Spleen (tissue), 11 donors: ENCODE results near the gene RHCE. TPM values are rescaled to one million over a fixed set of nuclear protein-coding genes. Genes with fewer than 3 reads are reported as not detected.

Source experiments
- DNase-seq: peaks from one replicate; pipeline ENCODE4 v3.0.0-alpha.2; 2020
- H3K27ac ChIP-seq, 8 donors: fragments of 200-600 bp; sonication (generic) in 7 of 8; 1 replicate in 4 of 8; 2 replicates in 4 of 8; pipeline versions ENCODE4 v1.5.0 to v1.8.0; 2016 to 2021; ENCODE audit warnings: inconsistent platforms in 4 of 8, mild to moderate bottlenecking in 4 of 8, moderate library complexity in 1 of 8
- H3K27me3 ChIP-seq, 7 donors: fragments of 200-600 bp; sonication (generic) in 6 of 7; replicated peaks in 1 of 7; 1 replicate in 4 of 7; 2 replicates in 3 of 7; pipeline versions ENCODE4 v1.5.0 to v1.8.0; 2016 to 2021; ENCODE audit warnings: inconsistent platforms in 3 of 7, mild to moderate bottlenecking in 1 of 7
- H3K36me3 ChIP-seq, 6 donors: fragments of 200-600 bp; sonication (generic) in 5 of 6; 1 replicate in 4 of 6; 2 replicates in 2 of 6; pipeline versions ENCODE4 v1.5.0 to v1.8.0; 2016 to 2021; ENCODE audit warnings: inconsistent platforms in 2 of 6
- H3K4me1 ChIP-seq, 6 donors: fragments of 200-600 bp; sonication (generic) in 5 of 6; 1 replicate in 3 of 6; 2 replicates in 3 of 6; pipeline versions ENCODE4 v1.5.0 to v1.8.0; 2016 to 2021; ENCODE audit warnings: inconsistent platforms in 3 of 6
- H3K4me3 ChIP-seq, 8 donors: fragments of 200-600 bp; sonication (generic) in 7 of 8; 1 replicate in 4 of 8; 2 replicates in 4 of 8; pipeline versions ENCODE4 v1.5.0 to v1.8.0; 2016 to 2021; ENCODE audit warnings: inconsistent platforms in 4 of 8, mild to moderate bottlenecking in 4 of 8, moderate library complexity in 2 of 8
- H3K9me3 ChIP-seq, 8 donors: fragments of 200-600 bp; sonication (generic) in 7 of 8; 1 replicate in 4 of 8; 2 replicates in 4 of 8; pipeline versions ENCODE4 v1.5.0 to v1.8.0; 2016 to 2021; ENCODE audit warnings: inconsistent platforms in 4 of 8
- POLR2A ChIP-seq, 3 donors: fragments of 450-650 bp; IDR thresholded peaks; one replicate each; pipeline ENCODE4 v1.5.1; 2017; ENCODE audit warnings: antibody characterized with exemption in 3 of 3, mild to moderate bottlenecking in 1 of 3
- POLR2AphosphoS5 ChIP-seq, 3 donors: sonication (generic); formaldehyde crosslinking; IDR thresholded peaks; one replicate each; pipeline ENCODE4 v1.5.1; 2017; ENCODE audit warnings: antibody characterized with exemption in 3 of 3
- WGBS, 5 donors: extraction: QIAGEN DNeasy Blood & Tissue Kit in 3 of 5; methylation state at CpG; one replicate each; pipeline versions ENCODE4 v1.1.5 to v1.1.7; 2013 to 2018; 5-methylcytosine and 5-hydroxymethylcytosine counted together
- intact Hi-C: fragments of 100-400 bp; cut with DNase I; formaldehyde crosslinking; loops from one replicate; pipeline ENCODE4 v1.15.0; 2023; ENCODE audit warnings: low total_unique reads
- polyA plus RNA-seq, 3 donors: library from polyadenylated mRNA; stranded (reverse); fragments of 200-250 nt; gene quantifications; one replicate each; pipeline ENCODE4 v1.2.1, GENCODE V29; 2013
- total RNA-seq, 7 donors: library from RNA; depleted of rRNA in 3 of 7; stranded (reverse); fragments of >200 nt in 3 of 7; fragmentation: NEBNext Ultra II Directional in 4 of 7; extraction: Animal tissue kit (Norgen Biotek cat#: 25700) in 4 of 7; gene quantifications; one replicate each; pipeline versions ENCODE4 v1.1.0 to v1.2.1, GENCODE V29; 2016 to 2021
- TF ChIP-seq, protein P1 (sequence below), 11 experiments: fragments of 200-600 bp in 7 of 11; fragments of 450-650 bp in 4 of 11; sonication (generic) in 4 of 11; IDR thresholded peaks in 8 of 11; conservative IDR thresholded peaks in 3 of 11; 1 replicate in 7 of 11; 2 replicates in 4 of 11; pipeline versions ENCODE4 v1.4.0 to v1.8.0; 2016 to 2021; ENCODE audit warnings: antibody characterized with exemption in 11 of 11, inconsistent platforms in 4 of 11, mild to moderate bottlenecking in 1 of 11
- donor health status: healthy with polysubstance abuse.
- donor health status: DM: no; HTN: no; CAD: no; lungs with moderate emphysema.
- donor health status: DM: no; HTN: no; CAD: no.
- donor health status: Bipolar disorder and iron deficiency.
- donor health status: healthy.
- donor health status: DM: no; HTN: no; CAD: no.
- donor health status: DM: yes; HTN: yes; CAD: no.

The RHCE gene
- total and polyA plus RNA-seq, 10 donors = 0.13 to 7.1 (median 0.44) TPM; not detected in 2

DNA sequence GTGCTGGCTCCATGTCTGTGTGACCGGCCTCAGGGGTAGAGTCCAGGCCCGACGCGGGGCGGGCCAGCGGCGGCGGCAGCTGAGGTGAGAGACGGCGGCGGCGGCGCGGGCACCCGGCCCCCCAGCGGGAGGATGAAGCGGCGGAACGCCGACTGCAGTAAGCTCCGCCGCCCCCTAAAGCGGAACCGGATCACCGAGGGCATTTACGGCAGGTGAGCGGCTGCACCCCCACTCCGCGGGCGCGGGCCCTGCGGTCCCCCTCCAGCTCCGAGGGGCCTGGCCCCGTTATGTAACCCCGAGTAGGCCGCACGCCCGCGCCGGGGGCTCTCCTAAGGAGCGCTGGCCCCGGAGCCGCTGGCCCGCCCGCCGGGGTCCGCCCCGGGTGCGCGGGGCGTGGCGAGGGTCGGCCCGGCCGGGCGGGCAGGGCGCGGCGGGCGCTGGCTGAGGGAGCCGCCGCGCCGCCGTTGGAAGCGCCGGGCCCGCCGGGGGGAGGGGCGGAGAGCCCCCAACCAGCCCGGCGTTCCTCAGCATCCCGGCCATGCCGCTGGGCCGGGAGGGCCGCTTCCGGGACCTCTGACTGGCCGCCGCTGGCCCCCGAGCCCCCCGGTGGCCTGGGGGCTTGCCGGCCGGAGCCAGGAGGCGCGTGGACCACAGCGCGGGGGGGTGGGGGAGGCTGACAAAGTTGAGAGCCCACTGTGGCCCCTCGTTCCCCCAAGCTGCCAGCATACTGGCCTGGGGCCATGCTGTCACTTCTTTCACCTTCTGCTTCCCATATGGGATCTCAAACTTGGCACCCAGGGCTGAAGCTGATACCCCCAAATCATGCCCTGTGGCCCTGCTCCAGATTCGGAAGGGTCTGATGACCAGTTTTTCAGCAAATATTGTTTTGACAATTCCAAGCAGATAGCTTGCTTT is 10.6 kb upstream of the RHCE start:
- H3K4me3 ChIP-seq = peak overlapping the region; percentile 60 to 100 (median 94)
- DNase-seq = peak; percentile 94
- WGBS, 5 donors = 0 to 1% (median 0%) methylated on average over 21 to 89 of the region's 89 CpGs
- H3K36me3 ChIP-seq = no peaks in the 10 kb centered on the region
- TF ChIP-seq POLR2A (IDR thresholded peaks at IDR 0.05) (no peak), POLR2AphosphoS5 (IDR thresholded peaks at IDR 0.05) (peak in 2 of 3 donors; percentile 22 to 30)
- TF ChIP-seq, protein P1, sequence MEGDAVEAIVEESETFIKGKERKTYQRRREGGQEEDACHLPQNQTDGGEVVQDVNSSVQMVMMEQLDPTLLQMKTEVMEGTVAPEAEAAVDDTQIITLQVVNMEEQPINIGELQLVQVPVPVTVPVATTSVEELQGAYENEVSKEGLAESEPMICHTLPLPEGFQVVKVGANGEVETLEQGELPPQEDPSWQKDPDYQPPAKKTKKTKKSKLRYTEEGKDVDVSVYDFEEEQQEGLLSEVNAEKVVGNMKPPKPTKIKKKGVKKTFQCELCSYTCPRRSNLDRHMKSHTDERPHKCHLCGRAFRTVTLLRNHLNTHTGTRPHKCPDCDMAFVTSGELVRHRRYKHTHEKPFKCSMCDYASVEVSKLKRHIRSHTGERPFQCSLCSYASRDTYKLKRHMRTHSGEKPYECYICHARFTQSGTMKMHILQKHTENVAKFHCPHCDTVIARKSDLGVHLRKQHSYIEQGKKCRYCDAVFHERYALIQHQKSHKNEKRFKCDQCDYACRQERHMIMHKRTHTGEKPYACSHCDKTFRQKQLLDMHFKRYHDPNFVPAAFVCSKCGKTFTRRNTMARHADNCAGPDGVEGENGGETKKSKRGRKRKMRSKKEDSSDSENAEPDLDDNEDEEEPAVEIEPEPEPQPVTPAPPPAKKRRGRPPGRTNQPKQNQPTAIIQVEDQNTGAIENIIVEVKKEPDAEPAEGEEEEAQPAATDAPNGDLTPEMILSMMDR (IDR thresholded peaks at IDR 0.05 in 8 of 11, conservative IDR thresholded peaks at IDR 0.05 in 3 of 11) = peak in 5 of 11 experiments; percentile 0 to 39 (median 25)
- peak overlapping the region; percentile 85 to 96 (median 92) for H3K27ac ChIP-seq
- no peaks in the 10 kb centered on the region for H3K9me3 ChIP-seq
- intact Hi-C loops = no loop called here
- no peaks in the 10 kb centered on the region for H3K27me3 ChIP-seq
- peaks cover 27 to 57% (median 54%) of the 10 kb centered on the region in 6 donors for H3K4me1 ChIP-seq

DNA sequence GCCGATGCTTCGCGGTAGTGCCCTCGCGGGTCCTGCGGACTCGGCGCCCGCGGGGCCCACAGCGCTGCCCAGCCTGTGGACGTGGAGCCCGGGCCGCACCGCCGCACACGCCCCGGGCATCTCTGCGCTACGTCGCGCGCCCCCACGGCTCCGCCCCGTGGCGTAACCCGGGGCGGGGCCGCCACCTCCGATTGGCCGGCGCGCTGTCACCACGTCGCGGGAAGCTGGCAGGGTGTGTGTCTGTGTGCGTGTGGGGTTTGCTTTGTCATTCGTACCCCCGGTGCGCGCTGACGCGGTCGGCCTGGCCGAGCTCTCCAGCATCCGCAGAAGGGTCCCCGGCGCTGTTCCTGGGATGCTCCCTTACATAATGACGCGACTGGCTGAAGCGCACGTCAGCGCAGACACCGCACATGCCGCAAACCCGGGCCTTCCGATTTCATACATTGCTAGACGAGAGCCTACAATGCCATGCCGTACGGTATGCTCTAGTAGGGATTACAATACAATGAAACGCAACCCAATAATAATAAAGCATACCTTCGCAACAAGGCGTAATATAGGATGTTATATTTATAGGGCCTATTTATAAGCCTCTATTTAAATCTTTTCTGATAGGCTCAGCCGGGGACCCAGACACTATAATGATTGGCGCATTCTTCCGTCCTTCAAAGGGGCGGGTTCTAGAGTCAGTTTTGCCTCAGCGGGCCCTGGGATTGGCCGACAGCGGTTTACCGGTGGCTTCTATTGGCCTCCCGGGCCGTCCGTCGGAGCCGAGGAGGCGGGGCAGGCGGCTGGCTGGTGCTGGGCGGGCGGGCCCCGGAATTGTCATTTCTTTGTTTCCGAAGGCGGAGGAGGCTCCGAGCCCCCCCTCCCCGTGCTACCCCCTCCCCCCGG is 9.7 kb upstream of the RHCE start, which contains the start of gene MACO1:
Gene MACO1 (plus strand): TSS at position 825 of the 894 bp plus-strand sequence. CDS start 202 bp downstream, outside the sequence.
- Histone ChIP-seq H3K4me3 (peak within 1 kb of the TSS; percentile 71 to 100 (median 94)), H3K4me1 (peaks cover 18 to 48% (median 45%) of the 10 kb centered on the region in 6 donors), H3K27me3 (no peaks in the 10 kb centered on the region), H3K9me3 (no peaks in the 10 kb centered on the region), H3K27ac (peak within 1 kb of the TSS; percentile 85 to 96 (median 92)), H3K36me3 (no peaks in the 10 kb centered on the region)
- 0 to 1% (median 0%) methylated on average over 63 to 87 of the region's 87 CpGs for WGBS, 5 donors
- DNase-seq = peak; percentile 97
- TF ChIP-seq POLR2A (IDR thresholded peaks at IDR 0.05) (peak; percentile 21 to 89 (median 56)), POLR2AphosphoS5 (IDR thresholded peaks at IDR 0.05) (peak; percentile 93 to 96 (median 96))
- TF ChIP-seq, protein P1 (IDR thresholded peaks at IDR 0.05 in 8 of 11, conservative IDR thresholded peaks at IDR 0.05 in 3 of 11) = peak in 2 of 11 experiments; percentile 3 to 15
- intact Hi-C loops = no loop called here

DNA sequence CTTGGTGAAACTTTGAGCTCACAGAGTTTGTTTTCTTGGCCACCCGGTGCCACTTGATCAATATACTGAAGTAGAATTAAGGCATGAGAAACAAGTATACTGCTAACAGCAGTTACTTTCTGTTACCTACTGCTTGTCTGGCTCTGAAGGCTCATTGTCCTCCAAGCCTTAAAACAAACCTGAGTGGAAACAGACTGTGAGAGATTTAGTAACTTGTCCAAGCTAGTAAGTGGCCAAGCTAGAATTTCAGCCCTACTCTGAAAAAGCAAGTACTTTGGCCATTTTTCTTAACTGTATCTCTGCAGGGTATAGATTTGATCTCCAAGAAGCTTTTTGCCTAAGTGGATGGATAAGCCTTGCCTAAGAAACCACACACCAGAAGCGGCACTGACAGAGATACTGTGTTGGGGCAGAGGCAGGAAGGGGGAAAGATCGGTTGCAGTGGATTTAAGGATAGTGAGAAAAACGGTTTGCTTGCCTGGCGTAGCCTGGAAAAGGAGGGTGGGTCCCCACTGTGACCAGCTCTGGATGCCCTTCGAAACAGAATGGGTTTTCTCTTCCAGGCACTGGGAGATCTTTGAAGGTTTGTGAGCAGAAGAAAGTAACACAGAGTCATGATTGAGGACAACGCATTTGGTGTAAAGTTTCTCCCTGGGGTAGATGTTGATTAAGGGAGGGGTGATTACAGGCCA is 8.0 kb upstream of the RHCE start:
- intact Hi-C loops = no loop called here
- WGBS, 5 donors = 90 to 97% (median 92%) methylated on average over 7 of the region's 7 CpGs
- H3K9me3 ChIP-seq = no peaks in the 10 kb centered on the region
- TF ChIP-seq POLR2A (IDR thresholded peaks at IDR 0.05) = no peak
- H3K4me1 ChIP-seq = peaks cover 10 to 31% (median 28%) of the 10 kb centered on the region in 6 donors
- no peak overlapping the region for H3K27ac ChIP-seq
- no peaks in the 10 kb centered on the region for H3K36me3 ChIP-seq
- H3K4me3 ChIP-seq = no peak overlapping the region
- DNase-seq = no peak
- H3K27me3 ChIP-seq = no peaks in the 10 kb centered on the region

DNA sequence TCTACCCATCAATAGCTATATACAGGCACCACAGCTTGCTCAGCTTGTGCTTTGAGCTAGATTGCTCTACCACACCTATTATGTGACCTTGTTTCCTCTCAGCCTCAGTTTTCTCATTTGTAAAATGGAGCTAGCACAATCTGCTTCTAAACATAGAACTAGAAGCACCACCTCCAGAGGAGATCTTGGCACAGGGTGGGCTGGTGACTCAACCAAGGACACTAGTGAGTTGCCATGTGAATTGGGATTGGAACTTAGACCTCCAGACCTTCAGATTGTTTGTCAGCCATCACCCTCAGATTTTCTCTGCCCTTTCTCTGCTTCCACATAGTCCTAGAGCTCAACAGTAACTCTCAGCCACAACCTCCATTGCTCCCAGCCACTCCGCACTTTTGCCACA is 7.1 kb upstream of the RHCE start:
- Histone ChIP-seq H3K9me3 (no peaks in the 10 kb centered on the region), H3K27ac (no peak overlapping the region), H3K27me3 (no peaks in the 10 kb centered on the region), H3K36me3 (no peaks in the 10 kb centered on the region), H3K4me1 (peaks cover 7 to 22% (median 19%) of the 10 kb centered on the region in 6 donors), H3K4me3 (no peak overlapping the region)
- no peak for TF ChIP-seq POLR2AphosphoS5 (IDR thresholded peaks at IDR 0.05)
- intact Hi-C loops = no loop called here
- 79 to 100% (median 93%) methylated on average over 1 of the region's 1 CpG for WGBS, 5 donors
- DNase-seq = no peak
